ENCODE data around the gene BBS2.

DNA sequence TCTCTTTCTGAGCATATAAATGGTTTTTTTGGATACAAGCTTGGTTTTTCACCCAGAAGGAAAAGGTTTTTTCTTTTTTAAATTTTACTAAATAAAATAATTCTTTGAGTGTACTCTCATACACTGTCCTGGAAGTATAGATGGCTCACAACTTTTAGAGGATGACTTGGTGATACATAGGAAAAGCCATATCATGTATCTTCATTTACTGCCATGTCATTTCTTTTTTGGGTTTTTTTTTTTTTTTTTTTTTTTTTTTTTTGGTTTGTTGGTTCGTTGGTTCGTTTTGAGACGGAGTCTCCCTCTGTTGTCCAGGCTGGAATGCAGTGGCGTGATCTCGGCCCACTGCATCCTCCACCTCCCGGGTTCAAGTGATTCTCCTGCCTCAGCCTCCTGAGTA lies 56.7 kb downstream of the BBS2 start:
- TF ChIP-seq, protein P1, sequence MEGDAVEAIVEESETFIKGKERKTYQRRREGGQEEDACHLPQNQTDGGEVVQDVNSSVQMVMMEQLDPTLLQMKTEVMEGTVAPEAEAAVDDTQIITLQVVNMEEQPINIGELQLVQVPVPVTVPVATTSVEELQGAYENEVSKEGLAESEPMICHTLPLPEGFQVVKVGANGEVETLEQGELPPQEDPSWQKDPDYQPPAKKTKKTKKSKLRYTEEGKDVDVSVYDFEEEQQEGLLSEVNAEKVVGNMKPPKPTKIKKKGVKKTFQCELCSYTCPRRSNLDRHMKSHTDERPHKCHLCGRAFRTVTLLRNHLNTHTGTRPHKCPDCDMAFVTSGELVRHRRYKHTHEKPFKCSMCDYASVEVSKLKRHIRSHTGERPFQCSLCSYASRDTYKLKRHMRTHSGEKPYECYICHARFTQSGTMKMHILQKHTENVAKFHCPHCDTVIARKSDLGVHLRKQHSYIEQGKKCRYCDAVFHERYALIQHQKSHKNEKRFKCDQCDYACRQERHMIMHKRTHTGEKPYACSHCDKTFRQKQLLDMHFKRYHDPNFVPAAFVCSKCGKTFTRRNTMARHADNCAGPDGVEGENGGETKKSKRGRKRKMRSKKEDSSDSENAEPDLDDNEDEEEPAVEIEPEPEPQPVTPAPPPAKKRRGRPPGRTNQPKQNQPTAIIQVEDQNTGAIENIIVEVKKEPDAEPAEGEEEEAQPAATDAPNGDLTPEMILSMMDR (IDR thresholded peaks at IDR 0.05; ENCODE audit: insufficient read depth, low read depth, low read length) = no peak
- no peak for TF ChIP-seq EZH2 (IDR thresholded peaks at IDR 0.05; ENCODE audit: insufficient read depth, low read length)

All from astrocyte (in vitro differentiated cells and primary cell).